ENCODE results near the gene KIF19.

Gene KIF19

DNA sequence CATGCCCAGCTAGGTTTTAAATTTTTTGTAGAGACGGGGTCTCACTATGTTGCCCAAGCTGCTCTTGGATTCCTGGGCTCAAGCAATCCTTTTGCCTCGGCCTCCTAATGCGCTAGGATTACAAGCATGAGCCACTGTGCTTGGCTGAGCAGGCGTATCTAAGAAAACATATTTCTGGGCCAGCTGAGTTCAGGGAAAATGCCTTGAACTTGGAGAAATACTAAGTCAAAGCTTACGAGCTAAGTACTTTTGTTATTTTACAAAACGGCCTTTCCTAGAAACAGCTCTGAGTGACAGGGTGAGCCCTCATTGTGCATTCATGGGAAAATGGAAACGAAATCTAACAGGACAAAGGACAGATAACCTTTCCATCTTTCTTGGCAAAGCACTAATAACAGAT lies 27.2 kb upstream of the KIF19 start:
- Histone ChIP-seq H3K4me2 (ENCODE audit: low read depth, low read length, poor library complexity, severe bottlenecking) (no peak overlapping the region), H2AFZ (ENCODE audit: low read depth, low read length, severe bottlenecking) (no peak overlapping the region)
- TF ChIP-seq EZH2phosphoT487 (conservative IDR thresholded peaks at IDR 0.05; ENCODE audit: low read length) = no peak
- TF ChIP-seq, protein P1, sequence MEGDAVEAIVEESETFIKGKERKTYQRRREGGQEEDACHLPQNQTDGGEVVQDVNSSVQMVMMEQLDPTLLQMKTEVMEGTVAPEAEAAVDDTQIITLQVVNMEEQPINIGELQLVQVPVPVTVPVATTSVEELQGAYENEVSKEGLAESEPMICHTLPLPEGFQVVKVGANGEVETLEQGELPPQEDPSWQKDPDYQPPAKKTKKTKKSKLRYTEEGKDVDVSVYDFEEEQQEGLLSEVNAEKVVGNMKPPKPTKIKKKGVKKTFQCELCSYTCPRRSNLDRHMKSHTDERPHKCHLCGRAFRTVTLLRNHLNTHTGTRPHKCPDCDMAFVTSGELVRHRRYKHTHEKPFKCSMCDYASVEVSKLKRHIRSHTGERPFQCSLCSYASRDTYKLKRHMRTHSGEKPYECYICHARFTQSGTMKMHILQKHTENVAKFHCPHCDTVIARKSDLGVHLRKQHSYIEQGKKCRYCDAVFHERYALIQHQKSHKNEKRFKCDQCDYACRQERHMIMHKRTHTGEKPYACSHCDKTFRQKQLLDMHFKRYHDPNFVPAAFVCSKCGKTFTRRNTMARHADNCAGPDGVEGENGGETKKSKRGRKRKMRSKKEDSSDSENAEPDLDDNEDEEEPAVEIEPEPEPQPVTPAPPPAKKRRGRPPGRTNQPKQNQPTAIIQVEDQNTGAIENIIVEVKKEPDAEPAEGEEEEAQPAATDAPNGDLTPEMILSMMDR (IDR thresholded peaks at IDR 0.05; ENCODE audit: insufficient read depth, low read length, poor library complexity, severe bottlenecking) = no peak

DNA sequence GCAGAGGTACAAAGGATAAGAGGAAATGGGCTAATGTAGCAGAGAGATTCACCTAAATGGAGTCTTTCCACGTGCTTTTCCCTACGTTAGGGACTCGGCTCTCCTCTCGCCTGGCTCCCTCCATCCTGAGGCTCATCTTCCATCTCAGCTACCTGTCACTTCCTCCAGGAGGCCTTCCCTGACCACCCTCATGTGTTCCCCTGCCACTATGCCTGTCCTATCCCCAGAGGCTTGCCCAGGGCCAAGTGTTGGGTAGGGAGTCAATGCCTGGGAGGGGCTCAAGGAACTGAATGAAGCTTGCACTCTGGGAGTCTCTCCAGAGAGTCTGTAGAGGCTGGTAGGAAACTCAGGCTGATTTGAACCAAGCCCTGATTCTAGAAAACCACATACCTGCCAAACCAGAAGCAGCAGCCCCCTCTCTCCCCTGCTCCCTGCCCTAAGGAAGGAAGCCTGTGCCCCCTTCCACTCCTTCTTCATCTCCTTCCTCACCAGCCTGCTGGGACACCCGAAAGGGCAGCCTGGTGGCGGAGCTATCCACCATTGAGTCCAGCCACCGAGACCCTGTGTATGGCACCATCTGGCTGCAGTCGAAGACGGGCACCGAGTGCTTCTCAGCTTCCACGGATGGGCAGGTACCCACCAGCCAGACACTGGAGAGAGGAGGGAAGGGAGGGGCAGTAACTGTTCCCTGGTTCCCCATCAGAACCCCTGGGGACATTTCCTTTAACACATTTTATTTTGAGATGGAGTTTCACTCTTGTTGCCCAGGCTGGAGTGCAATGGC lies 26.6 kb upstream of the KIF19 start:
- Histone ChIP-seq H3K36me3 (ENCODE audit: low read length) (no peaks in the 10 kb centered on the region), H3K79me2 (ENCODE audit: insufficient read depth, low read length) (no peaks in the 10 kb centered on the region), H2AFZ (ENCODE audit: low read depth, low read length, severe bottlenecking) (no peak overlapping the region), H3F3A (ENCODE audit: insufficient read depth) (no peaks in the 10 kb centered on the region), H3K4me3 (ENCODE audit: insufficient read depth, low read length, poor library complexity, severe bottlenecking) (no peak overlapping the region), H4K20me1 (ENCODE audit: low read depth, low read length) (no peaks in the 10 kb centered on the region), H3K9ac (ENCODE audit: low read length) (no peak overlapping the region), H3K9me2 (replicated peaks; ENCODE audit: insufficient read depth, low read length) (no peaks in the 10 kb centered on the region), H3K27me3 (ENCODE audit: low read length) (no peaks in the 10 kb centered on the region), H3K9me3 (ENCODE audit: insufficient read depth, low read length) (no peaks in the 10 kb centered on the region), H3K27ac (ENCODE audit: low read depth, low read length) (no peak overlapping the region), H3K4me2 (ENCODE audit: low read depth, low read length, poor library complexity, severe bottlenecking) (no peak overlapping the region)
- TF ChIP-seq EZH2phosphoT487 (conservative IDR thresholded peaks at IDR 0.05; ENCODE audit: low read length) = no peak
- TF ChIP-seq, protein P1 (IDR thresholded peaks at IDR 0.05; ENCODE audit: insufficient read depth, low read length, poor library complexity, severe bottlenecking) = no peak

More for the DNA sequence above, 27.2 kb upstream of the KIF19 start:
- Histone ChIP-seq H3K9me2 (replicated peaks; ENCODE audit: insufficient read depth, low read length) (no peaks in the 10 kb centered on the region), H3K27me3 (ENCODE audit: low read length) (no peaks in the 10 kb centered on the region), H3K36me3 (ENCODE audit: low read length) (no peaks in the 10 kb centered on the region), H3K4me3 (ENCODE audit: insufficient read depth, low read length, poor library complexity, severe bottlenecking) (no peak overlapping the region), H4K20me1 (ENCODE audit: low read depth, low read length) (no peaks in the 10 kb centered on the region), H3K9ac (ENCODE audit: low read length) (no peak overlapping the region), H3K79me2 (ENCODE audit: insufficient read depth, low read length) (no peaks in the 10 kb centered on the region), H3K9me3 (ENCODE audit: insufficient read depth, low read length) (no peaks in the 10 kb centered on the region), H3F3A (ENCODE audit: insufficient read depth) (no peaks in the 10 kb centered on the region), H3K27ac (ENCODE audit: low read depth, low read length) (no peak overlapping the region)

DNA sequence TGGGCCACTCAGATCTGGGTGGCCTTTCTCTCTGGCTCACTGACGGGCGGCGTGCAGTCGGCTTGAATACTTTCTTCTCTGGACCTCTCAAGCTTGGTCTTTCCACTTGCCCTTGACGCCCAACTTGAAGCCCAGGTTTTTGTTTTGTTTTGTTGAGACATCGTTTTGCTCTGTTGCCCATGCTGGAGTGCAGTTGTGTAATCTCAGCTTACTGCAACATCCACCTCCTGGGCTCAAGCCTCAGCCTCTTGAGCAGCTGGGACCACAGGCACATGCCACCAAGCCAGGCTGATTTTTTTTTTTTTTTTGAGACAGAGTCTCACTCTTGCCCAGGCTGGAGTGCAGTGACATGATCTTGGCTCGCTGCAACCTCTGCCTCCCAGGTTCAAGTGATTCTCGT lies 22.7 kb upstream of the KIF19 start:
- TF ChIP-seq, protein P1 (IDR thresholded peaks at IDR 0.05; ENCODE audit: insufficient read depth, low read length, poor library complexity, severe bottlenecking) = no peak
- TF ChIP-seq EZH2phosphoT487 (conservative IDR thresholded peaks at IDR 0.05; ENCODE audit: low read length) = no peak
- no peak overlapping the region for H3K4me3 ChIP-seq (ENCODE audit: insufficient read depth, low read length, poor library complexity, severe bottlenecking)
- no peak overlapping the region for H3K4me2 ChIP-seq (ENCODE audit: low read depth, low read length, poor library complexity, severe bottlenecking)

More for the DNA sequence above, 22.7 kb upstream of the KIF19 start:
- Histone ChIP-seq H3K9ac (ENCODE audit: low read length) (no peak overlapping the region), H3K36me3 (ENCODE audit: low read length) (no peaks in the 10 kb centered on the region), H3K9me2 (replicated peaks; ENCODE audit: insufficient read depth, low read length) (no peaks in the 10 kb centered on the region), H3K79me2 (ENCODE audit: insufficient read depth, low read length) (no peaks in the 10 kb centered on the region), H2AFZ (ENCODE audit: low read depth, low read length, severe bottlenecking) (no peak overlapping the region), H4K20me1 (ENCODE audit: low read depth, low read length) (no peaks in the 10 kb centered on the region), H3K27ac (ENCODE audit: low read depth, low read length) (no peak overlapping the region), H3F3A (ENCODE audit: insufficient read depth) (no peaks in the 10 kb centered on the region), H3K27me3 (ENCODE audit: low read length) (no peaks in the 10 kb centered on the region), H3K9me3 (ENCODE audit: insufficient read depth, low read length) (no peaks in the 10 kb centered on the region)
